GM23338 (cell line): ENCODE data around the gene PHAX. TPM values are rescaled to one million over a fixed set of nuclear protein-coding genes. Genes with fewer than 3 reads are reported as not detected.

Experiments
- ATAC-seq: fragments of 200-7000 bp; cut with Tn5 transposase; 3 replicates; pipeline ENCODE4 v1.9.1; 2020
- DNase-seq: peaks from one replicate; pipeline ENCODE4 v3.0.0-alpha.2; 2015; ENCODE audit warnings: low spot score
- H2AFZ ChIP-seq: fragments of 200-600 bp; sonication (generic); 2 replicates; pipeline ENCODE4 v1.8.0; 2016; ENCODE audit warnings: antibody characterized with exemption, mild to moderate bottlenecking, moderate library complexity
- H3F3A ChIP-seq: fragments of 200-600 bp; sonication (generic); replicated peaks from 2 replicates; pipeline ENCODE4 v1.8.0; 2017; ENCODE audit warnings: antibody characterized with exemption, mixed run types, low read depth
- H3K27ac ChIP-seq: fragments of 200-600 bp; sonication (generic); 2 replicates; pipeline ENCODE4 v1.6.1; 2016; ENCODE audit warnings: low read depth
- H3K27me3 ChIP-seq: fragments of 200-600 bp; sonication (generic); 2 replicates; pipeline ENCODE4 v1.8.0; 2016; ENCODE audit warnings: mild to moderate bottlenecking, mixed run types, moderate library complexity; ENCODE audit not compliant: insufficient read depth
- H3K36me3 ChIP-seq: fragments of 200-600 bp; sonication (generic); 2 replicates; pipeline ENCODE4 v1.8.0; 2016; ENCODE audit warnings: mild to moderate bottlenecking; ENCODE audit not compliant: insufficient read depth
- H3K4me1 ChIP-seq: fragments of 200-600 bp; sonication (generic); 2 replicates; pipeline ENCODE4 v1.8.0; 2016; ENCODE audit warnings: mild to moderate bottlenecking, moderate library complexity; ENCODE audit not compliant: insufficient read depth
- H3K4me2 ChIP-seq: fragments of 200-600 bp; sonication (generic); 2 replicates; pipeline ENCODE4 v1.7.1; 2017; ENCODE audit warnings: mixed run types
- H3K4me3 ChIP-seq: fragments of 200-600 bp; sonication (generic); 2 replicates; pipeline ENCODE4 v1.6.1; 2016; ENCODE audit warnings: mixed run types
- H3K79me2 ChIP-seq: fragments of 200-600 bp; sonication (generic); replicated peaks from 2 replicates; pipeline ENCODE4 v1.8.0; 2017; ENCODE audit warnings: mild to moderate bottlenecking; ENCODE audit not compliant: insufficient read depth
- H3K9me2 ChIP-seq: fragments of 200-600 bp; sonication (generic); 2 replicates; pipeline ENCODE4 v1.8.0; 2017; ENCODE audit not compliant: insufficient read depth
- H4K20me1 ChIP-seq: fragments of 200-600 bp; sonication (generic); replicated peaks from 2 replicates; pipeline ENCODE4 v1.8.0; 2017; ENCODE audit warnings: mild to moderate bottlenecking; ENCODE audit not compliant: insufficient read depth
- H3K27ac Mint-ChIP-seq: 2 replicates; pipeline ENCODE4 v1.8.0; 2020; ENCODE audit warnings: inconsistent platforms, mild to moderate bottlenecking, moderate library complexity, mixed read lengths
- H3K27me3 Mint-ChIP-seq: 3 replicates; pipeline ENCODE4 v1.8.0; 2022; ENCODE audit warnings: low read depth, mild to moderate bottlenecking, moderate library complexity, mixed read lengths, inconsistent platforms; ENCODE audit not compliant: insufficient read depth, poor library complexity
- H3K36me3 Mint-ChIP-seq: 3 replicates; pipeline ENCODE4 v1.8.0; 2021; ENCODE audit warnings: low read depth, mild to moderate bottlenecking, inconsistent platforms, moderate library complexity, mixed read lengths
- H3K4me1 Mint-ChIP-seq: 3 replicates; pipeline ENCODE4 v1.8.0; 2020; ENCODE audit warnings: mild to moderate bottlenecking, inconsistent platforms, mixed read lengths
- H3K4me3 Mint-ChIP-seq: 3 replicates; pipeline ENCODE4 v1.8.0; 2021; ENCODE audit warnings: moderate library complexity, mild to moderate bottlenecking, inconsistent platforms, mixed read lengths
- H3K9me3 Mint-ChIP-seq: 3 replicates; pipeline ENCODE4 v1.8.0; 2020; ENCODE audit warnings: moderate library complexity, mild to moderate bottlenecking, inconsistent platforms, mixed read lengths
- CREB1 ChIP-seq: fragments of 250-450 bp; sonication (Bioruptor Pico); IDR thresholded peaks from 2 replicates; pipeline ENCODE4 v1.5.0; 2020; ENCODE audit warnings: low read depth, mild to moderate bottlenecking, moderate library complexity
- CTCF ChIP-seq, 2 experiments: fragments of 200-600 bp in 1 of 2; sonication (generic) in 1 of 2; conservative IDR thresholded peaks; 2 replicates each; pipeline versions ENCODE4 v1.5.1 to v1.6.1; 2016 to 2017; ENCODE audit warnings: antibody characterized with exemption in 2 of 2, low read depth in 2 of 2, mild to moderate bottlenecking in 2 of 2, moderate library complexity in 1 of 2
- ETS1 ChIP-seq: IDR thresholded peaks from 2 replicates; pipeline ENCODE4 v1.6.1; 2016; ENCODE audit warnings: antibody characterized with exemption
- EZH2 ChIP-seq: fragments of 200-600 bp; sonication (generic); IDR thresholded peaks from one replicate; pipeline ENCODE4 v1.8.0; 2017; ENCODE audit warnings: antibody characterized with exemption, mild to moderate bottlenecking, low read depth; ENCODE audit not compliant: unreplicated experiment
- EZH2phosphoT487 ChIP-seq: fragments of 200-600 bp; sonication (generic); IDR thresholded peaks from one replicate; pipeline ENCODE4 v1.8.1; 2018; ENCODE audit warnings: antibody characterized with exemption; ENCODE audit not compliant: unreplicated experiment
- JUNB ChIP-seq: IDR thresholded peaks from one replicate; pipeline ENCODE4 v1.6.1; 2016; ENCODE audit warnings: antibody characterized with exemption; ENCODE audit not compliant: unreplicated experiment
- NANOG ChIP-seq: IDR thresholded peaks from 2 replicates; pipeline ENCODE4 v1.6.1; 2016; ENCODE audit warnings: antibody characterized with exemption, borderline replicate concordance
- POLR2AphosphoS5 ChIP-seq: IDR thresholded peaks from 2 replicates; pipeline ENCODE4 v1.6.1; 2016; ENCODE audit warnings: antibody characterized with exemption, low read depth
- REST ChIP-seq: IDR thresholded peaks from one replicate; pipeline ENCODE4 v1.6.1; 2018; ENCODE audit warnings: antibody characterized with exemption; ENCODE audit not compliant: unreplicated experiment
- STAT1 ChIP-seq: IDR thresholded peaks from one replicate; pipeline ENCODE4 v1.6.1; 2016; ENCODE audit warnings: antibody characterized with exemption; ENCODE audit not compliant: unreplicated experiment
- ZNF114 ChIP-seq: fragments of 250-450 bp; sonication (Bioruptor Pico); IDR thresholded peaks from 2 replicates; pipeline ENCODE4 v1.5.0; 2020; ENCODE audit warnings: mild to moderate bottlenecking, moderate library complexity
- ZNF331 ChIP-seq: fragments of 250-450 bp; sonication (Bioruptor Pico); IDR thresholded peaks from 2 replicates; pipeline ENCODE4 v1.5.0; 2020; ENCODE audit warnings: low read depth, mild to moderate bottlenecking, moderate library complexity
- ZNF462 ChIP-seq: fragments of 250-450 bp; sonication (Bioruptor Pico); IDR thresholded peaks from 2 replicates; pipeline ENCODE4 v1.5.0; 2020; ENCODE audit warnings: mild to moderate bottlenecking, moderate library complexity
- polyA plus RNA-seq: library from polyadenylated mRNA; unstranded; fragments of >200 nt; fragmentation: Nextera tagmentation; extraction: Ambion mirVana; gene quantifications from 2 replicates; pipeline ENCODE4 v1.2.1, GENCODE V29; 2016
- total RNA-seq: library from RNA; depleted of rRNA; stranded (reverse); fragments of >200 nt; shearing (Covaris generic); gene quantifications from 2 replicates; pipeline ENCODE4 v1.2.3, GENCODE V29; 2014

The PHAX gene
- total and polyA plus RNA-seq, 2 experiments from 2014 or later: 75.9 to 140 TPM

- no peak overlapping the region for H3K4me3 Mint-ChIP-seq
- Histone ChIP-seq H3K79me2 (no peaks in the 10 kb centered on the region), H3K4me3 (no peak overlapping the region), H2AFZ (no peak overlapping the region), H3K36me3 (peaks cover 80% of the 10 kb centered on the region), H3K4me2 (no peak overlapping the region), H3K4me1 (no peaks in the 10 kb centered on the region), H3F3A (0 out of 2 replicates have a peak, but pooled peaks cover 11% of the 10 kb centered on the region), H3K27me3 (no peaks in the 10 kb centered on the region), H4K20me1 (peaks cover 13% of the 10 kb centered on the region), H3K9me2 (no peaks in the 10 kb centered on the region), H3K27ac (no peak overlapping the region)
- ATAC-seq (no peak), DNase-seq (no peak)
- no peak overlapping the region for H3K27ac Mint-ChIP-seq
- H3K9me3 Mint-ChIP-seq: no peaks in the 10 kb centered on the region
- peaks cover 84% of the 10 kb centered on the region for H3K36me3 Mint-ChIP-seq
- no peaks in the 10 kb centered on the region for H3K27me3 Mint-ChIP-seq
- H3K4me1 Mint-ChIP-seq: no peaks in the 10 kb centered on the region
- TF ChIP-seq NANOG (no peak), EZH2 (no peak), ZNF331 (CRISPR knock-in tag) (no peak), ZNF462 (CRISPR knock-in tag) (no peak), CREB1 (CRISPR knock-in tag) (no peak), JUNB (no peak), POLR2AphosphoS5 (no peak), STAT1 (no peak), EZH2phosphoT487 (no peak), CTCF (conservative IDR thresholded peaks at IDR 0.05; ENCODE audit: low read depth in 2 of 2) (no peak), ZNF114 (no peak), ETS1 (no peak), REST (no peak)
Observed at GRCh38 chr5:126552614-126553013, 48.1 kb upstream of the PHAX start.
